Testis (tissue), 2 donors: Measurements from ENCODE around the gene TMEM61.

Experiments used
- CTCF ChIP-seq, 3 experiments: fragments of 450-650 bp in 2 of 3; fragments of 200-600 bp in 1 of 3; sonication (generic) in 1 of 3; IDR thresholded peaks; one replicate each; pipeline ENCODE4 v1.5.1; 2016 to 2019; ENCODE audit warnings: antibody characterized with exemption in 3 of 3, mild to moderate bottlenecking in 2 of 3, moderate library complexity in 1 of 3
- POLR2A ChIP-seq: fragments of 450-650 bp; IDR thresholded peaks from one replicate; pipeline ENCODE4 v1.6.1; 2017; ENCODE audit warnings: antibody characterized with exemption, mild to moderate bottlenecking, moderate library complexity

GRCh38 chr1:54986533-54986932, 6.1 kb downstream of the TMEM61 start:
- TF ChIP-seq POLR2A (no peak), CTCF (IDR thresholded peaks at IDR 0.05) (no peak)
